NCI-H748 treated with DMSO at 0.1 percent for 48 hours (cell line): ENCODE measurements around the gene OPA3.
"Not testable (repeated sequence)": the region's sequence is repeated elsewhere in the genome, so short reads cannot be mapped to it uniquely, and the experiment has no call there.

ENCODE experiments used
- DNase-seq: peaks from one replicate; lab custom pipeline; 2025; lab: John Stamatoyannopoulos, UW

The OPA3 gene

DNA sequence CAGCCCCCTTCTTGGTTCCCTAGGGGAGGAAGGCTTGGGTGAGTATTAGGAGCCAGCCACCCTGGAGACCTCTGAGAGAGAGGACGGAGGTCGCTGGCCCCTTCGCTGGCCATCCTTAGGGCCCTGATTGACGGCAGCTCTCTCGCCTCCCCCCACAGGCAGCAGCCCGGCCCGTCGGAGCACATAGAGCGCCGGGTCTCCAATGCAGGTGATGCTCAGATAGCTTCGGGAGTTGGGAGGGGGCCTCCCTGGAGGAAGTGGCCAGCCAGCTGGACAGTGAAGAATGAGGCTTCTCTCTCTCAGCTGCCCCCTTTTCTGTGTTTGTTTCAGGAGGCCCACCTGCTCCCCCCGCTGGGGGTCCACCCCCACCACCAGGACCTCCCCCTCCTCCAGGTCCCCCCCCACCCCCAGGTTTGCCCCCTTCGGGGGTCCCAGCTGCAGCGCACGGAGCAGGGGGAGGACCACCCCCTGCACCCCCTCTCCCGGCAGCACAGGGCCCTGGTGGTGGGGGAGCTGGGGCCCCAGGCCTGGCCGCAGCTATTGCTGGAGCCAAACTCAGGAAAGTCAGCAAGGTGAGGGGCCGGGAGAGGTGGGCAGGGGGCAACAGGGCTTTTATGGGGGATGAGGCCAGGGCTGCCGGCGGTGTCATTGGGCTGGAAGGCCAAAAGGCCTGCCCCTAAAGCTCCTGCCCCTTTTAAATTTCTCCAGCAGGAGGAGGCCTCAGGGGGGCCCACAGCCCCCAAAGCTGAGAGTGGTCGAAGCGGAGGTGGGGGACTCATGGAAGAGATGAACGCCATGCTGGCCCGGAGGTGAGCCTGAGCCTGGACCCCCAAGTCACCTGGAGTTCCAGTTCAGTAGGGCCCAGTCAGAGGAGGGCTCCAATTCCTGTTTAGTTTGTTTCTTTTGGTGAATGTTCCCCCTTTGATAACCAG is 62.3 kb downstream of the OPA3 start:
- no peak for DNase-seq

DNA sequence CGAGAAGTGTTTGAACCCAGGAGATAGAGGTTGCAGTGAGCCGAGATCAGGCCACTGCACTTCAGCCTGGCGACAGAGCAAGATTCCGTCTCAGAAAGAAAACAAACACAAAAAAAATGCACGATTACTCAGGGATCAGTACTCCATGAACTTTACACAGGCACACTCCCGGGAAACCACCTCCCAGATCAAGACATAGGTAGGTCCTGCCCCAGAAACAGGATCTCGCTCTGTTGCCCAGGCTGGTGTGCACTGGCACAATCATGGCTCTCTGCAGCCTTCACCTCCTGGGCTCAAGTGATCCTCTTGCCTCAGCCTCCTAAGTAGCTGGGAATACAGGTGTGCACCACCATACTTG is 66.2 kb downstream of the OPA3 start:
- no peak for DNase-seq

DNA sequence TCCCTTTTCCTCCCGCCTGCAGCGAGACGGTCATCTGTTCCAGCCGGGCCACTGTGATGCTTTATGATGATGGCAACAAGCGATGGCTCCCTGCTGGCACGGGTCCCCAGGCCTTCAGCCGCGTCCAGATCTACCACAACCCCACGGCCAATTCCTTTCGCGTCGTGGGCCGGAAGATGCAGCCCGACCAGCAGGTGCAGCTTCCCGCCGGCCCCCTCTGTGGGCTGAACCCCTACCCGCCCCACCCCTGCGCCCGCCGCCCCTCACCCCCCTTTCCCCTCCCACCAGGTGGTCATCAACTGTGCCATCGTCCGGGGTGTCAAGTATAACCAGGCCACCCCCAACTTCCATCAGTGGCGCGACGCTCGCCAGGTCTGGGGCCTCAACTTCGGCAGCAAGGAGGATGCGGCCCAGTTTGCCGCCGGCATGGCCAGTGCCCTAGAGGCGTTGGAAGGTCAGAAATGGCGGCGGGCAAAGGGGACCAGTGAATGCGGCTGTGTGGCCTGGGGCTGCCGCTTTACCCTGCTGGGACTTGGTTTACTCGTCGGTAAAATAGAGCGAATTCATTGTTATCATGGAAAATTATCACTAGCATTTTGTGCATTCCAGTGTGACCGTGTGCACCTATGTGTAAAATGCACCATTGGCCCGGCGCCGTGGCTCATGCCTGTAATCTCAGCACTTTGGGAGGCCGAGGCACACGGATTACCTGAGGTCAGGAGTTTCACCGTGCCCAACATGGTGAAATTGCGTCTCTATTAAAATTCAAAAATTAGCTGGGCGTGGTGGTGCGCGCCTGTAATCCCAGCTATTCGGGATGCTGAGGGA is 66.7 kb downstream of the OPA3 start:
- DNase-seq: no peak

DNA sequence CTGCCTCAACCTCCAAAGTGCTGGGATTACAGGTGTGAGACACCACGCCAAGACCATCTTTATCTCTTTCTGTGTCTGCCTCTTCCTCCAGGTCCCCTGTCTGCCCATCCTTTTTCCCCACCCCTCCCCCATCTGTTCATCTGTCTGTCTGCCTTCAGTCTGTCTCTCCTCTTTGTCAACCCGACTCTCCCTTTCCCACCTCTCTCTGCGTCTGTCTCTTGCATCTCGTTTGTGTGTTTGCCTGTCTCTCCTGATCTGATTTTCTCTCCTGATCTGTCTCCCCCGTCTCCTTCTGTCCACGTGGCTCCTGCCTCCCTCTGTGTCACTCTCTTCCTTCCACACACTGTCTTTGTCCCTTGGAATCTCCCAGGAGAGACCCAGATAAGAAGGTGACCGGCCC is 67.4 kb downstream of the OPA3 start:
- DNase-seq: no peak

DNA sequence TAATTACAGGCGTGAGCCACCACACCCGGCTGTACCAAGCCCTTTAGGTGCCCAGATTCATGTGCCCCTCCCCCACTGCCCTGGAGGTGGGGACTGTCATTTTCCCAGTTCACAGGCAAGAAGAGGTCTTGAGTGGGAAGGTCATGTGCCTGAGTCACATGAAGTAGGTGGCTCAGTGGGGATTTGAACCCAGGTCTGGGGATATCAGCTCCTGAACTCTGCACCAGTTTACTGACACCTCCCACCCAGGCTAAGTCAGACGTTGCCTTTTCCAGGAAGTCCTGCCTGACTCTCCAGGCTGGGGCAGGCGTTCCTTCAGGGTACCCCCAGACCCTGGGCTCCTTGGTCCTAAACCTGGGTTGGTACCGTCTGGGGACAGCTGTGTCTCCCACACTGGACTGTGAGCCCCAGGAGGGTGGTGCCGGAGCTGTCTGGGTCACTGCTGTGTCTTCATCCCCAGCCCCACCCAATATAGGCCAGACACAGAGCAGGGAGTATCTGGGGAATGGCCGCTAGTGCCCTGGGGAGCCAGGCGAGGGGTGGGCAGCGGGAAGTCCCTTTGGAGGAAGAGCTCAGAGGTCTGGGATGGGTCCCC is 68.7 kb downstream of the OPA3 start:
- no peak for DNase-seq

DNA sequence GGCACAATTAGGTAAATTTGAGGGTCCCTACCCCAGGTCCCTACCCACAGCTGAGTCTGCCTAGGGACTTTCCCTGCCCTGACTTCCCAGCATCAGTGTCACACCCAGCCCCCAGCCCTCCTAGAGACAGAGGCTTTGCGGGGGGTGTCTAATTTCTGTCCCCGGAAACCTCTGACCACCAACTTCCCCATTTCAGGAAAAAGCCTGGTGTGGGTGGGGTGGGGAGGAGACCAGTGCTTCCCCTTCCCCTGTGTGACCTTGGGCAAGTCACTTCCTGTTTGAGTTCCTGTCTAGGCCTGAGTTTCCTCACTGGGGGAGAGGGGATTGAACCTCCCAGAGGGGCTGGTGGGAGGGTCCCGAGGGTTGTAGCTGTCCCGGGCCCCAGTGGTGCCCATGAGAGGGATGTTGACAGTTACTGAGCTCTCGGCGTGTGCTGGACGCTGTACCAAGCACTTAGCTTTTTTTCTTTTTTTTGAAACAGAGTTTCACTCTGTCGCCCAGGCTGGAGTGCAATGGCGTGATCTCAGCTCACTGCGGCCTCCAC is 69.4 kb downstream of the OPA3 start:
- DNase-seq: no peak

- no peak for DNase-seq
These were observed 70.1 kb downstream of the OPA3 start for GRCh38 chr19:45514376-45515051.

DNA sequence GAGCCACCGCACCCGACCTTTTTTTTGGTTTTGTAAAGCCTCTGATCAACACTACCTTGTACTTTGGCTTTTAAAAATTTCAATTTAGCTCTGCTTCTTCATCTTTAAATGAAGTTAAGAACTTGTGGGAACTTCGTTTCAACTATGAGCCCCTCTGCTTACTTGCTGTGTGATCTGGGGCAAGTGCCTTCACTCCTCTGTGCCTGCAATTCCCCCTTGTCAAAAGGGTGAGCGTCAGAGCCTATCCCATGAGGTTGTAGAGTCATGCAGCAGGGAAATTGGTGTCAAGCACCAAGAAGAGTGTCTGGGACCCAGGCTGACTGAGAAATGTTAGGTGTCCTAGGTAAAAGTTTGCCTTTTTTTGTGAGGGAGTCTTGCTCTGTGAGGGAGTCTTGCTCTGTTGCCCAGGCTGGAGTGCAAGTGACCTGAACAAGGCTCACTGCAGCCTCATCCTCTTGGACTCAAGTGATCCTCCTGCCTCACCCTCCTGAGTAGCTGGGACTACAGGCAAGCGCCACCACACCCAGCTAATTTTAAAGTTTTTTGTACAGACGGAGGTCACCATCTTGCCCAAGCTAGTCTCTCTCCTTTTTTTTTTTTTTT is 71.6 kb downstream of the OPA3 start:
- DNase-seq: no peak

- no peak for DNase-seq
These were observed 73.5 kb downstream of the OPA3 start for GRCh38 chr19:45511074-45511473.

- not testable (repeated sequence) for DNase-seq
These were observed 74.2 kb downstream of the OPA3 start for GRCh38 chr19:45510352-45510751.

DNA sequence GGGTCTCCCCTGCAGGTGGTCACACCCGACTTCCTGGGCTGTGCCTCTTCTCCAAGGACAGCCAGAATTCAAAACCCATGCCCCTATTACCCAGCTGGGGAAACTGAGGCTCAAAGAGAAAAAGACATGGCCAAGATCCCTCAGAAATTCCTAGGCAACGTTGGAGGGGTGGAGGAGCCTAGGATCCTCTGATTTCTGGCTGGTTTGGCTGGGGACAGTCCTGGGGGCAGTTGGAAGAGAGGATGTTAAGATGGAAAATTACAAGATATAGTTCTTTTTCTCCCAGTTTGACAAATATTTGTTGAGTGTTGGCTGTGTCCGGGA is 74.9 kb downstream of the OPA3 start:
- no peak for DNase-seq

GRCh38 chr19:45508861-45509691 is 75.5 kb downstream of the OPA3 start:
- peak; percentile 15 for DNase-seq

DNA sequence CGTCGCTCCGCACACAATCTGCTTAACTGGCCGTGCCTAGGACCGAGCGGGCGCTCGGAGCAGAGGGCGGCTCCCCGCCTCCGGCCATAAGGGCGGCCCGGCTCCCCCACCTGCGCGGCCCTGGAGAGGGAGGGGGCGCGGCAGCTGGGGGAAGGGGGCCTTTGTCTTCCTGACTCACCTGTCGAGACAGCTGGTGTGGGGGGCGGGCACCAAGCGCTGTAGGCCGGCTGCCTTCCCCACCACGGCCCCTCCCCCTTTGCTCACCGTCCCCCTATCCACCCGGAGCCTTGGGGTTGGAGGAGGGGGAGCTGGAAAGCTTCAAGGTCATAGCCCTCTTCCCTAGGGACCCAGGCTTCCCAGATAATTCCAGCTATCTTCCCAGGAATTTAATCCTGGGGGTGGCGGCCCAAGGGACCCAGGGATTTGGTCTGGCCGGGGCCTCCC is 76.2 kb downstream of the OPA3 start:
- DNase-seq: peak; percentile 59

DNA sequence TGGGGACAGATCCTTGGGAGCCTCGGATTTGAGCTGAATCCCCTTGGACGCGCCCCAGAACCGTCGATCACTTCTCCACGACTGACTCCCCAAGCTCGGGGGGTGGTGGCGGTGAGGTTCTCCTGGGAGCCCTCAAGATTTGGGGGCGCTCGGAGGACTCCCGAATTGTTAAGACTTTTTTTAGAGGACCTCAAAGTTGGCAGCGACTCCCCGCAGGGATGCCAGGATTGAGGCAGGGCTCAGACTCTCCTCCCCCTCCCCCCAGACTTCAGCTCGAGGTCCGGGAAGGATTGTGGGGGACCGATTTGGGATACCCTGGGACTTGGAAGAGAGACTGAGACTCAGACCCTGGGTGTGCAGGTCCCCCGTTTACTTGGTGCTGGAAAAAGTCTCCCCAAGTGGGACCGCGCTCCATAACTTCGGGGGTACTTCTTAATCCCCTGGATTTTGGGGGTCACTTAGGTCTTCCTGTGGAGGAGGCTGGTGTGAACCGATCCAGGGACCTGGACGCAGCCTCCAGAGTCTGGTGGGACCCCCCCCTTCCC is 76.7 kb downstream of the OPA3 start:
- DNase-seq: no peak

DNA sequence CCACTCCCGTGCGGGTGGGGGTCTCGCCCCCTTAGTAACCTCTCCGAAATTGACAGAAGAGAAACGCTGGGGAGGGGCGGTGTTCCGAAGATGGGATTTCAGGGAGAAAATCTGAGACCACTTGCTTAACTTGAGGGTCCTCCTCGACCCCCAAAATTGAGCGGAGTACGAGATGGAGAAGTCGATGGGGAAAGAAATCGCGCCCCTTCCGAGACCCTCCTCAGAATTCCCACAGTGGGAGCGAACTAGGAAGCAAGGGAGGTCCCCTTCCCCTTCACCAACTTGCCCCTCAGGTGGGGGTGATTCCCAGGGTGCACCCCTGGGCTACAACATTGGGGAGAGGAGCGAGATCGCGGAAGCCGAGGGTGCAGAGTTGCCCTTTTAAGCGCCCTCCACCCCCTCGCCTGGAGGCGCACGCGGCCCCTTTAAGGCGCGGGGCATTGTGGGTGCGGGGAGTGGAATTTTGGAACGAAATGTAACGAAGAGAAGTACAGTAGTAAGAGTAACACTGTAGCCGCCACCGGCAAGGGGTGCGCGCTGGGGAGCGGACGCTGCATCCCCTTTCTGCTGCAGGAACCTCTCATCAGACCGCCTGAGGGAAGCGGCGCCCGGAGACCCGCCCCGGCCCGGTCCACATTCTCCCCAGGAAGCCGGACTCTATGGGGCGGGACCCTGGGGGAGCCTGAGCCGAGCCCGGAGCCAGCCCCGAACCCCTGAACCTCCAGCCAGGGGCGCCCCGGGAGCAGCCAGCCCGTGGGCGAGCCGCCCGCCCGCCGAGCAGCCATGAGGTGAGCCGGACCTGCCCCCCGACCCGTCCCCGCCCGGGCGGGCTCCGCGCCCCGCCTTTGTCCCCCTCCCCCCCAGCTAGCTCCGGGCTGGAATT is 77.4 kb downstream of the OPA3 start, which contains the start of gene VASP:
Gene VASP (plus strand): TSS at position 491 of the 883 bp plus-strand sequence. CDS start 293 bp downstream, at position 784.
- peak; percentile 50 for DNase-seq

DNA sequence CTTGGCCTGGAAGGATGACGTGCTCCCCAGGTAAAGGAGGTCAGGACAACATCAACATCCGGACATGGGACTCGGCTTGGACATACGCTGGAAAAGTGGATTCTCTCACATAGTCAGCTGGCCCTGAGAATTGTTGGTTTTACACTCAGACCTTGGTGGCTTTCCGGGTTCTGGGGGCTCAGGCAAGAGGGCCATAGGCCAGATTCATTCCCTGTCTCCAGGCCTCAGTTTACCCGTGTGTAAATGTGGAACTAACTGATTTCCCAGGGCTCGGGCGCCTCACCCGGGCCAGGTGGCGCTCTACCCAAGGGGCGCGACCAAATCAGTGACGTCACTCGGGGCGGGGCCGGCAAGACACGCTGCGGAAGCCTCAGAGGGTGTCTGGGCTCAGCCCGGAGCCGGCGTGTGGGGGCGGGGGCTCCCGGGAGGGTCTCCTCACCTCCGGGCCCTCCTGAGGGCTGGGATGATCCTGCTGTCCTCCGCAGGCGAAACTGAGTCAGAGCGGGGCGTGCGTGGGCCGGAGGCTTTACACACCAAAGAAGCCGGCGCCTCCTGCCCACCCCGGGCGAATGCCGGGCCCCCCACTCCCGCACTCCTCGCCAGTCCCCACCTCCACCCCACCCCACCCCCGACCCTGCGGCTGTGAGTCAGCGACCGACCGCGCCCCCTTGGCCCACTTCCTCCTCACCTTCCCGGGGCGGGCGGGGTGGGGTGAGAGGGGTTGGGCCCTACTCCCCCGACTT is 78.2 kb downstream of the OPA3 start:
- peak; percentile 89 for DNase-seq

GRCh38 chr19:45505996-45506245 is 78.7 kb downstream of the OPA3 start:
- no peak for DNase-seq

GRCh38 chr19:45505151-45505995 is 79.2 kb downstream of the OPA3 start:
- DNase-seq: no peak
